ENCODE results near the gene EWSR1.

Gene EWSR1

DNA sequence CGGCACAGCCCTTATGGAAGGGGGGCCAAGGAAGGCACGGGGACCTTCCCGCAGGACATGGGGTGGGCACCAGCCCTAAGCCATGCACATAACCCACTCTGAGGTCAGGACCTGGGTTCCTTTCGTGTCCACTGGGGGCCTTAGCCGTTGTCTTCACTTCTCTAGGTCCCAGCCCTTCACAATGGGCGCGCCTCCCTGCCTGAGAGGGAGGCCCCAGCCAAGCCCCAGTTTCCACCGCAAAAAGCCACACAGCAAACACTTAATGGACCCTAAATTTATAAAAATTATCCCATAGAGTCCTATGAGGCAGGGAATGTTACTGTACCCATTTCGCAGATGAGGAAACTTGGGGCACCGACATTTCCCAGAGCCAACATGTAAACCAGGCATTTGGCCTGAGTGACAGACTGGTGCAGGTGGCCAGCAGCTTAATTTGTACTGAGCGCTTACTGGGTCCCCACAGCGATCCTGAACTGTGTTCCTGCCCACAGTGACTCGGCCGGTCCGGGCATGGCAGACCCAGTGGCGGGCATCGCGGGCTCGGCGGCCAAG lies 39.6 kb downstream of the EWSR1 start:
- no peak for TF ChIP-seq EZH2phosphoT487 (IDR thresholded peaks at IDR 0.05; ENCODE audit: borderline replicate concordance, low read length)
- no peak for TF ChIP-seq CTCF (IDR thresholded peaks at IDR 0.05; ENCODE audit: low read depth, low read length, poor library complexity, severe bottlenecking)
- Histone ChIP-seq H3K4me2 (ENCODE audit: low read length) (no peak overlapping the region), H3K79me2 (ENCODE audit: control insufficient read depth, low read length) (no peaks in the 10 kb centered on the region), H3K27me3 (ENCODE audit: control insufficient read depth, low read length) (peaks cover 10% of the 10 kb centered on the region), H3K27ac (ENCODE audit: low read depth, low read length) (no peak overlapping the region), H3K4me1 (ENCODE audit: control insufficient read depth, low read length) (peaks cover 31% of the 10 kb centered on the region), H3K4me3 (ENCODE audit: low read length) (no peak overlapping the region), H3F3A (ENCODE audit: control insufficient read depth, insufficient read depth) (no peaks in the 10 kb centered on the region), H3K9me3 (ENCODE audit: control insufficient read depth, insufficient read depth, low read length) (no peaks in the 10 kb centered on the region), H3K36me3 (ENCODE audit: control insufficient read depth, low read length) (no peaks in the 10 kb centered on the region), H3K9me2 (replicated peaks; ENCODE audit: control insufficient read depth, low read length) (no peaks in the 10 kb centered on the region), H4K20me1 (ENCODE audit: control insufficient read depth, insufficient read depth, low read depth, low read length) (peaks cover 3% of the 10 kb centered on the region; the same call in 1 of the 2 replicates)

GRCh38 chr22:29308148-29308790 lies 40.2 kb downstream of the EWSR1 start:
- Histone ChIP-seq H3K4me2 (ENCODE audit: low read length) (no peak overlapping the region), H3K9me3 (ENCODE audit: control insufficient read depth, insufficient read depth, low read length) (no peaks in the 10 kb centered on the region), H3K9me2 (replicated peaks; ENCODE audit: control insufficient read depth, low read length) (no peaks in the 10 kb centered on the region), H4K20me1 (ENCODE audit: control insufficient read depth, insufficient read depth, low read depth, low read length) (peaks cover 3% of the 10 kb centered on the region; the same call in 1 of the 2 replicates), H3K27me3 (ENCODE audit: control insufficient read depth, low read length) (peaks cover 10% of the 10 kb centered on the region), H3K36me3 (ENCODE audit: control insufficient read depth, low read length) (no peaks in the 10 kb centered on the region), H3F3A (ENCODE audit: control insufficient read depth, insufficient read depth) (no peaks in the 10 kb centered on the region), H3K4me1 (ENCODE audit: control insufficient read depth, low read length) (peaks cover 27% of the 10 kb centered on the region), H3K4me3 (ENCODE audit: low read length) (no peak overlapping the region), H3K27ac (ENCODE audit: low read depth, low read length) (no peak overlapping the region), H3K79me2 (ENCODE audit: control insufficient read depth, low read length) (no peaks in the 10 kb centered on the region)
- no peak for TF ChIP-seq EZH2phosphoT487 (IDR thresholded peaks at IDR 0.05; ENCODE audit: borderline replicate concordance, low read length)
- TF ChIP-seq CTCF (IDR thresholded peaks at IDR 0.05; ENCODE audit: low read depth, low read length, poor library complexity, severe bottlenecking) = no peak

GRCh38 chr22:29308791-29309262 lies 40.8 kb downstream of the EWSR1 start:
- H3K27me3 ChIP-seq (ENCODE audit: control insufficient read depth, low read length) = peaks cover 10% of the 10 kb centered on the region
- no peaks in the 10 kb centered on the region for H3F3A ChIP-seq (ENCODE audit: control insufficient read depth, insufficient read depth)
- H3K27ac ChIP-seq (ENCODE audit: low read depth, low read length) = no peak overlapping the region
- TF ChIP-seq EZH2phosphoT487 (IDR thresholded peaks at IDR 0.05; ENCODE audit: borderline replicate concordance, low read length) = no peak
- no peak for TF ChIP-seq CTCF (IDR thresholded peaks at IDR 0.05; ENCODE audit: low read depth, low read length, poor library complexity, severe bottlenecking)
- H3K4me2 ChIP-seq (ENCODE audit: low read length) = no peak overlapping the region
- H3K79me2 ChIP-seq (ENCODE audit: control insufficient read depth, low read length) = no peaks in the 10 kb centered on the region
- peaks cover 3% of the 10 kb centered on the region; the same call in 1 of the 2 replicates for H4K20me1 ChIP-seq (ENCODE audit: control insufficient read depth, insufficient read depth, low read depth, low read length)
- H3K4me1 ChIP-seq (ENCODE audit: control insufficient read depth, low read length) = peaks cover 21% of the 10 kb centered on the region
- no peaks in the 10 kb centered on the region for H3K9me3 ChIP-seq (ENCODE audit: control insufficient read depth, insufficient read depth, low read length)
- no peaks in the 10 kb centered on the region for H3K9me2 ChIP-seq (replicated peaks; ENCODE audit: control insufficient read depth, low read length)
- no peaks in the 10 kb centered on the region for H3K36me3 ChIP-seq (ENCODE audit: control insufficient read depth, low read length)
- H3K4me3 ChIP-seq (ENCODE audit: low read length) = no peak overlapping the region
